A673 (cell line): ENCODE data around the gene OR10H1. TPM values are rescaled to one million over a fixed set of nuclear protein-coding genes. Genes with fewer than 3 reads are reported as not detected.
"Not testable (repeated sequence)": the region's sequence is repeated elsewhere in the genome, so short reads cannot be mapped to it uniquely, and the experiment has no call there.

Experiments used
- BruUV-seq: library from RNA; stranded (reverse); fragments of 400-500 nt; replicated peaks from 2 replicates; lab custom pipeline; 2021; lab: Mats Ljungman, UMichigan
- CTCF ChIA-PET: fragments of 300-600 bp; sonication (Branson Sonifier 250); formaldehyde crosslinking; loops from one replicate; lab custom pipeline; 2022; ENCODE audit warnings: antibody characterized with exemption; lab: Charles Lee
- POLR2A ChIA-PET: fragments of 300-600 bp; sonication (Branson Sonifier 250); formaldehyde crosslinking; loops from one replicate; lab custom pipeline; 2022; ENCODE audit warnings: antibody characterized with exemption; ENCODE audit not compliant: low non-redundant PET; lab: Charles Lee
- DNase-seq: peaks from one replicate; pipeline ENCODE4 v3.0.0-alpha.2; 2015; ENCODE audit warnings: low spot score
- H3K27ac ChIP-seq: fragments of 200-600 bp; sonication (generic); 2 replicates; pipeline ENCODE4 v1.5.1; 2016; ENCODE audit warnings: mixed run types, low read depth, mild to moderate bottlenecking, mixed read lengths, antibody characterized with exemption, low read length; ENCODE audit not compliant: poor library complexity, severe bottlenecking
- H3K27me3 ChIP-seq: fragments of 200-600 bp; sonication (generic); replicated peaks from 2 replicates; pipeline ENCODE4 v1.6.1; 2017; ENCODE audit warnings: mixed run types, low read depth, mild to moderate bottlenecking, mixed read lengths, antibody characterized with exemption, low read length; ENCODE audit not compliant: insufficient read depth, poor library complexity
- H3K36me3 ChIP-seq: fragments of 200-600 bp; sonication (generic); 2 replicates; pipeline ENCODE4 v1.6.1; 2016; ENCODE audit warnings: mixed run types, mild to moderate bottlenecking, mixed read lengths, antibody characterized with exemption, low read length; ENCODE audit not compliant: insufficient read depth, poor library complexity, severe bottlenecking
- H3K4me1 ChIP-seq: fragments of 200-600 bp; sonication (generic); 2 replicates; pipeline ENCODE4 v1.6.1; 2017; ENCODE audit warnings: mixed run types, mild to moderate bottlenecking, mixed read lengths, antibody characterized with exemption, low read length; ENCODE audit not compliant: insufficient read depth, poor library complexity, severe bottlenecking
- H3K4me3 ChIP-seq: fragments of 200-600 bp; sonication (generic); 2 replicates; pipeline ENCODE4 v1.5.1; 2016; ENCODE audit warnings: low read depth, mixed run types, mild to moderate bottlenecking, mixed read lengths, low read length; ENCODE audit not compliant: poor library complexity, severe bottlenecking
- H3K9me3 ChIP-seq: fragments of 200-600 bp; sonication (generic); 2 replicates; pipeline ENCODE4 v1.6.1; 2016; ENCODE audit warnings: mixed run types, low read depth, mild to moderate bottlenecking, mixed read lengths, antibody characterized with exemption, low read length; ENCODE audit not compliant: poor library complexity, severe bottlenecking
- CTCF ChIP-seq: fragments of 300-800, 200-600 bp; sonication (generic); conservative IDR thresholded peaks from 2 replicates; pipeline ENCODE4 v1.5.1; 2017; ENCODE audit warnings: low read depth, mild to moderate bottlenecking, antibody characterized with exemption, low read length, moderate library complexity, mixed read lengths
- EZH2 ChIP-seq: fragments of 200-600 bp; sonication (generic); IDR thresholded peaks from 2 replicates; pipeline ENCODE4 v1.6.1; 2017; ENCODE audit warnings: borderline replicate concordance, low read depth, mild to moderate bottlenecking, mixed read lengths, antibody characterized with exemption, low read length; ENCODE audit not compliant: poor library complexity, severe bottlenecking
- intact Hi-C: fragments of 100-400 bp; cut with micrococcal nuclease; formaldehyde crosslinking; loops from one replicate; pipeline ENCODE4 v1.10.0; 2022; ENCODE audit not compliant: unreplicated experiment
- total RNA-seq: library from RNA; stranded (reverse); gene quantifications from 2 replicates; pipeline ENCODE4 v1.2.3, GENCODE V29; 2021

OR10H1 gene
- total RNA-seq, 1 experiment from 2014 or later, result not detected

GRCh38 chr19:15850385-15850784 lies 34.9 kb upstream of the OR10H1 start:
- intact Hi-C loops, result no loop called here
- Histone ChIP-seq H3K27me3 (no peaks in the 10 kb centered on the region), H3K4me3 (no peak overlapping the region), H3K36me3 (no peaks in the 10 kb centered on the region), H3K9me3 (no peaks in the 10 kb centered on the region), H3K27ac (no peak overlapping the region), H3K4me1 (no peaks in the 10 kb centered on the region)
- ChIA-PET POLR2A (no interaction called here), CTCF (no interaction called here)
- BruUV-seq, result no TSS peak
- TF ChIP-seq EZH2, result no peak
- TF ChIP-seq CTCF, result no peak
- no peak for DNase-seq

DNA sequence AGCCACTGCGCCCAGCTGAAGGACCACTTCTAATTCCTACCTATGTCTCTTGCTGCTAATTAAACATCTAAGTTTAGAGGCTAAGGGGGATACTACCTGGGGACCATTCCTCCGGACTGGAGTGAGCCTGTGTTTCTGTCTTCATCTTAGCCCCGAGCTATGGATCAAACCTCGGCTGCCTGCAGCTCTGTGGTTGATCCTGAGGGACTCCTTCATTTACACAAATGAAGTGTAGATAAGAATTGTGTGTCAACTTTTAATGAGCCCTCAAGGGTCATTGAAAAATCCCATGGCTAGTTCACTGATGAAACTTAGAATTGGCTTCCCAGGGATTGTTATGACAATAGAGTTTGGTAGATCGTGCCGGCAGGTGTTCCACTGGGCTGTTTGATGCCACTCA lies 31.5 kb upstream of the OR10H1 start:
- no TSS peak for BruUV-seq
- TF ChIP-seq EZH2 (no peak), CTCF (no peak)
- CTCF ChIA-PET, result no interaction called here
- Histone ChIP-seq H3K36me3 (no peaks in the 10 kb centered on the region), H3K27ac (no peak overlapping the region), H3K4me1 (no peaks in the 10 kb centered on the region), H3K9me3 (no peaks in the 10 kb centered on the region), H3K4me3 (no peak overlapping the region), H3K27me3 (peaks cover 6% of the 10 kb centered on the region)
- DNase-seq, result no peak
- POLR2A ChIA-PET, result no interaction called here
- intact Hi-C loops, result no loop called here

- H3K27ac ChIP-seq, H3K27me3 ChIP-seq, H3K4me3 ChIP-seq, POLR2A ChIA-PET, H3K36me3 ChIP-seq, BruUV-seq, DNase-seq, H3K9me3 ChIP-seq, intact Hi-C loops, H3K4me1 ChIP-seq: not testable (repeated sequence)
- CTCF ChIA-PET, result interaction anchor here (0.8 kb wide), 1 partner anchor 10 kb away, joined by 8 read pairs; no protein-coding TSS in a partner anchor
Observed at GRCh38 chr19:15843894-15844222, 28.4 kb upstream of the OR10H1 start.

GRCh38 chr19:15843203-15843893 lies 27.9 kb upstream of the OR10H1 start:
- CTCF ChIA-PET, result interaction anchor here (0.5 to 0.8 kb wide), 2 partner anchors 10 to 366 kb away, joined by 6 to 8 read pairs; no protein-coding TSS in a partner anchor
- no peaks in the 10 kb centered on the region for H3K9me3 ChIP-seq
- intact Hi-C loops, result no loop called here
- peaks cover 6% of the 10 kb centered on the region for H3K27me3 ChIP-seq
- H3K36me3 ChIP-seq, result no peaks in the 10 kb centered on the region
- no peaks in the 10 kb centered on the region for H3K4me1 ChIP-seq
- BruUV-seq, result no TSS peak
- no peak overlapping the region for H3K27ac ChIP-seq
- TF ChIP-seq EZH2, result no peak
- TF ChIP-seq CTCF, result no peak
- DNase-seq, result no peak
- POLR2A ChIA-PET, result no interaction called here
- no peak overlapping the region for H3K4me3 ChIP-seq
